ENCODE measurements around the gene RNASE8.

The RNASE8 gene

GRCh38 chr14:21093769-21094681 lies 36.4 kb downstream of the RNASE8 start:
- DNase-seq, result no peak

GRCh38 chr14:21095430-21096205 lies 38.0 kb downstream of the RNASE8 start:
- no peak for DNase-seq

- DNase-seq, result no peak
Observed at GRCh38 chr14:21096438-21096837, 38.8 kb downstream of the RNASE8 start.

- no peak for DNase-seq
Observed at GRCh38 chr14:21096978-21097635, 39.5 kb downstream of the RNASE8 start.

- DNase-seq, result peak; percentile 47
Observed at GRCh38 chr14:21097636-21098075, 40.0 kb downstream of the RNASE8 start.

- DNase-seq, result peak; percentile 54
Observed at GRCh38 chr14:21098076-21098891, 40.7 kb downstream of the RNASE8 start, which contains the start of gene ZNF219. TSS of gene ZNF219 (minus strand) at chr14:21098655. CDS start at chr14:21093591, 5,064 bp downstream.

GRCh38 chr14:21098892-21099595 lies 41.4 kb downstream of the RNASE8 start:
- no peak for DNase-seq

GRCh38 chr14:21099596-21099985 lies 42.0 kb downstream of the RNASE8 start:
- no peak for DNase-seq

GRCh38 chr14:21100931-21101330 lies 43.3 kb downstream of the RNASE8 start, which contains the start of gene TMEM253:
TSS of gene TMEM253 (plus strand) at chr14:21101066. CDS start at chr14:21101344, 278 bp downstream.
- no peak for DNase-seq

GRCh38 chr14:21101802-21102413 lies 44.3 kb downstream of the RNASE8 start:
- no peak for DNase-seq

- DNase-seq, result peak; percentile 37
Observed at GRCh38 chr14:21102521-21103410, 45.1 kb downstream of the RNASE8 start.

GRCh38 chr14:21103411-21103709 lies 45.7 kb downstream of the RNASE8 start:
- no peak for DNase-seq

GRCh38 chr14:21103710-21104447 lies 46.3 kb downstream of the RNASE8 start:
- DNase-seq, result peak; percentile 96

GRCh38 chr14:21104448-21105060 lies 46.9 kb downstream of the RNASE8 start:
- DNase-seq, result peak; percentile 84

GRCh38 chr14:21105095-21105494 lies 47.5 kb downstream of the RNASE8 start:
- no peak for DNase-seq

- no peak for DNase-seq
Observed at GRCh38 chr14:21106176-21106497, 48.5 kb downstream of the RNASE8 start.

GRCh38 chr14:21106498-21107282 lies 49.1 kb downstream of the RNASE8 start:
- peak; percentile 66 for DNase-seq

GRCh38 chr14:21107283-21107800 lies 49.7 kb downstream of the RNASE8 start:
- no peak for DNase-seq

Data from COR-L47 (cell line).